HG03575 (cell line): Measurements from ENCODE around the gene RHOF.
"Not testable (repeated sequence)": the region's sequence is repeated elsewhere in the genome, so short reads cannot be mapped to it uniquely, and the experiment has no call there.

Source experiments
- ATAC-seq: cut with Tn5 transposase; IDR thresholded peaks from one replicate; pipeline ENCODE4 v1.9.1; 2021; ENCODE audit not compliant: unreplicated experiment, insufficient number of reproducible peaks, low FRiP score; ENCODE audit errors: extremely low read depth

RHOF gene

DNA sequence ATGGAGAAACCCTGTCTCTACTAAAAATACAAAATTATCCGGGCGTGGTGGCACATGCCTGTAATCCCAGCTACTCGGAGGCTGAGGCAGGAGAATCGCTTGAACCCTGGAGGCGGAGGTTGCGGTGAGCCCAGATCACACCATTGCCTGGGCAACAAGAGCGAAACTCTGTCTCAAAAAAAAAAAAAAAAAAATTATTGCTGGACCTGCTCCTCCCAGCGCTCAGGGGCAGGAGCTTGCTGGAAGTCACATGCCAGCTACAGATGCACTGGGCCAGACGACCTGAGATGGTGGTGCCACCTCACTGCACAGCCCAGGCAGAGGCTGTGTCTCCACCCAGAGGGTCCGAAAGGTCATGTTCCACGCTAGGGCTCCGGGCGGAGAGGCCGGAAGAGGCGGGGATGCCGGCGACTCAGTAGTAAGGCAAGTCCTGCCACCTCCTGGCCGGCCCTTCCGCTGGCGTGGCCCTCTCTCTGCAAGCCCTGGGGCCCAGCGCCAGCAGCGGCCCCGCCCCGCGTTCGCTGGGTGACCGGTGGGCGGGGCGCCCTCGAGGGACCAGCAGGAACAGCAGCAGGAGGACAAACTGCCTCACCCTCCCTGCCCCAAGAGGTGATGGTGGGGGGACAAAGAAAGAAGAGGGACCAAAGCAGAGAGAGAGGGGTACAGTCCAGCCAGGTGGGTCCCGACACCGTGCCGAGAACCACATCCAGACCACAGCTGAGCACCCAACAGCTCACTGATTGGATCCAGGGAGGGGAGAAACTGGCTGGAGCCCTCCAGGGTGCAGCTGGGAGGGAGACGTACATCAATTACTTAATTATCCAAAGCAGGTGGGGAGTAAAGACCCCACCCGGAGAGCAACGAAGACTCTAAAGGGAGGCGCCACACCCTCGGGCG, 3.6 kb upstream of the RHOF start:
- ATAC-seq: no peak

DNA sequence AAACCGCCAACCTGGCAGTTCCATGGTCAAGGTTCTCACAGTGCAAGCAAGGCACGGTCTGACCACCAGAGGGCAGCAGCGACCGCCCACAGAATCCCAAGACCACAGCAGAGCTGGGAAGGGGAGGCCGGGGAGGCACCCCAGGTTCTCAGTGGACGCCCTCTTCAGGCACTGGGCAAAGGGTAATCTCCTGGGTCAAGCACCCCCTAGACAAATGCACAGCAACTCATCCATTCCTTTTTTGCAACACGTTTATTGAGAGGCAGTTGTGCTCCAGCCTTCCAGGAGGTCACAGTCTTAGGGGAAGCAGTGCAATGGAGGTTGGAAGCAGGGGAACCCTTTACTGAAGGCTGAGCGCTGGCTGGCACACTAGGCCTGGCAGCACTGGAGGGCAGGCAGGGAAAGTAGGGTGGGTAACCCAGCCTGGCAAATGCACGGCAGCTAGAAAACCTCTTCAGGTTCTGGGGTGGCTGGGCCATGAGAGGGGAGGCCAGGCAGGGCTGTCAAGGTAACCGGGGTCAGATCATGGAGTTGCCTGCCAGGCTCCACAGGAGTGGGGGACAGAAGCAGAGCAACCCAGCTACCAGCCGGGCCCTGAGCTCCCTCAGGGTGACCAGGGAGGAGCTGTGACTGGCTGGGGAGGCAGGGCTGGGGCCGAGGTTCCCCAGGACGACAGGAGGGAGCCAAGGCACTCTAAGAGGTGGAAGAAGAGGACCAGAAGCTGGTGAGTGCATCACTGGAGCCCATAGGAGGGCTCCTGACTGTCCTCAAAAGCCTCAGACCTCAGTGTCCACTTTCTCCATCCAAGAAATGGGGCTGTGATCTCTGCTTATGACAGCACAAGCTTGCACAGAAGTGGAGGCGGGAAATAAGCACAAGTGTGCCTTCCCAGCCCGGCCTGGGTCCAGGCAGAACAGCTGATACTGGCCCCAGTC, 1.8 kb upstream of the RHOF start:
- ATAC-seq: no peak

DNA sequence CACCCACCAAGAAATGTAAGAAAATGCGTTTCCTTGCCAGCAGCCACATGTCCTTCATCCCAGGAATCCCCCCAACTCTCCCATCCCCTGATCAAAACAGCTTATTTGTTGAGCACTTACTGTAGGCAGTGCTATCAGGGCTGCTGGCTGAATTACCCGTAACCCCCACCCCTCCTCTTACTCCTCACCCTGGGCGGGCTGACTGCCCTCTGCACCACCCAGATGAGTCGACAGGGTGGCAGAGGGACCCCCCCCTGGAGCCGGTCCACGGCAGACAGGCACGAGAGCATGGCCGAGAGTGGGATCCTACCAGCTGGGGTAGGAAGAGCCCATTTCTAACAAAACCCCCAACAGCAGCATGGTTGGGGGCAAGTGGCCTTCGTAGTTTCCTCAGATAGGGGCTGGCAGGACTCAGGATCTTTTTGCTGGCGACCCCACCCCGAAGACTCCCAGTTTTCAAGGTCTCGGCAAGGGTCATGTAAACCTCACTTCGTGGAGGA, 1.1 kb upstream of the RHOF start:
- ATAC-seq: no peak

DNA sequence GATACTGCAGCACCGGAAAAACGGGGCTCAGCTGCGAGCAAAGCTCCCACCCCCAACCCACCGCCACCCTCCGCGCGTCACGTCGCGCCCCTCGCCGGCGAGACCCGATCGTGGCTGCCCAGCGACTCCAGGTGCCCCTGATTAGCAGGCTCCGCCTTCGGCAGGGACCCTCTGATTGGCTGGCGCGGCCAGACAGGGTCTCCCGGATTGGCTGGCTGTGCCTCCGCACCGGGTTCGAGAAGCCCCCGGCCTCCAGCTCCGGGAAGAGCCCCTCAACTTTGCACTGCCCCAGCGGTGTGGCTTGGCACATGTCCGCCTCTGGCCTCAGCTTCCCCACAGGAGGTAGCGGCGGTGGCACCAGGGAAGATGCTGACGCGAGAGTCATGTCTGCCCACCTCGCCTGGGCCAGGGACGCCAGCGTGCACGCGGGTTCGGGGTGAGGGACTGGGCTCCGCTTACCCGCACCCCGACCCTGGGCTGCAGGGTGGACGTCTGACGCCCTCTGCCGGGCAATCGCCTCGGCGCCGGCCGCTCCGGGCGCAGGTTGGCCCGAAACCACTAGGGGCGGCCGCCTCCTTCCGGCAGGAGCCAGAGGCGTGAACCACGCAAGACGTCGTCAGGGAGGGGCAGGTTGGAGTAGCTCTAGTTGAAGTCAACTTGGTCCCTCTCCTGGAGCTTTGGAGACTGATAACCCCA, 498 bp upstream of the RHOF start:
- peak; percentile 25 for ATAC-seq

GRCh38 chr12:121792607-121793439, 665 bp downstream of the RHOF start:
- ATAC-seq: no peak

- ATAC-seq: no peak
Observed at GRCh38 chr12:121791671-121792551, 1.6 kb downstream of the RHOF start.

- not testable (repeated sequence) for ATAC-seq
Observed at GRCh38 chr12:121790785-121791184, 2.7 kb downstream of the RHOF start.

DNA sequence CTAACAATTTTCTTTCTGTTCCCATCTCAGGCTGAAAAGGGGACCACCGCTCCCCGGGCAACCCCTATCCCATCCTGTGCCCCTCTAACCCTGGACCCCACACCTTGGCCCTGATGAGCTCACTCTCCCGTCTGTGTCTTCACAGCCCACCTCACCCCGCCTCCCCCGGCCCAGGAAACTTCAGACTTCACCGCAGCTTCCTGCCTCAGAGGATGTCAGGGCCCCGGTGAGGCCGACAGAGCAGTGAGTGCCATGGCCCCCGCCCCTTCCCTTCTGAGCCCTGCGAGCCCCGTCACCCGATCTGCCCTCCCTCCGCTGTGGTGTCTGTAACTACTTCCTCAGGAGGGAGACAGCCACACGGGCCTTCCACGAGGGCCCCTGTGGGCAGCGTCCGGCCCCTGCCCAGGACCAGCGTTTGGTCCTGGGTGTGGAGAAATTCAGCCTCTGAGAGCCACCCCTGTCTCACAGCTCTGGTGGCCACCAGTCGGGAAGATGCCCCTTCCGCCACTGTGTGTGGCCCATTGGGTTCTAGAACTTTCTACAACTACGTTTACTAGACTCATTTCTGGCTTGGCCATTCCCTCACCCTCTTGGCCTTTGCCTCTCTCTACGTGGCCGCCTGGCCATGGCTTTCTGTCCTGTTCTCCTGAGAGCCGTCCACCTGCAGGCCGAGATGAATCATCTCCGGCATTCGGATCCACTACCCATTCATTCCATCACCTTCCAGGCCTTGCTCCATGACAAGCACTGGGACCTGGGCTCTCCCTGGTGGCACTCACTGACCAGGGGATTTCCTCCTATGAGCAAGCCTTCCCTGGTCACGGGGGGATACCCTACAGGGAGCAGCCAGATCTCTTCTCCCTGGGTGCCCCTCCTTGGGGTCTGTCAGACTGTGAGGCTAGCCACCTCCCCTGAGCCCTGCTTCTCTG, 3.4 kb downstream of the RHOF start:
- no peak for ATAC-seq

DNA sequence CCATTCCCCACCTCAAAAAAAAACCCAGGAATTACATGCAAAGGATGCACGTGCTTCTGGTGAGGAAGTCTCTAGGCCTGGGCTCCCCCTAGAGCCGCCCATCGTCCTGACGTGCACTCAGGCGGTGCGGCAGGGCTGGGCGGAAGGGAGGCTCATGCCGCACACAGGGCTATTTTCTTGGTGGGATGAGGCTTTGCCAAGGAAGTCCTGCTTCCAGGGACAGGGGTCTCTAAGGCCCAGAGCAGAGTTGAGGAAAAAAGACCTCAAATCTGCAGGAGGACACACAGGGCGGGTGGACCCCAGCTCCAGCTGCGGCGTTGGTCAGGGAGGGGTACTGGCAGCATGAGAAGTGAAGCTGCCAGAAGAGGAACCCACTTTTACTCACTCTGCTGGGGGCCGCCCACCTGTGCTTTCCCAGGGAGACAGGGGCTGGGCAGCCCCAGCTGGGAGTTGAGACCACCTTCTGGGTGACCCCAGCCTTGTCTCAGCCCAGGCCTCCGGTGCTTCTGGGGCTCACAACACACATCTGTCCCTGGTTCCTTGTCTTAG, 4.2 kb downstream of the RHOF start:
- no peak for ATAC-seq

DNA sequence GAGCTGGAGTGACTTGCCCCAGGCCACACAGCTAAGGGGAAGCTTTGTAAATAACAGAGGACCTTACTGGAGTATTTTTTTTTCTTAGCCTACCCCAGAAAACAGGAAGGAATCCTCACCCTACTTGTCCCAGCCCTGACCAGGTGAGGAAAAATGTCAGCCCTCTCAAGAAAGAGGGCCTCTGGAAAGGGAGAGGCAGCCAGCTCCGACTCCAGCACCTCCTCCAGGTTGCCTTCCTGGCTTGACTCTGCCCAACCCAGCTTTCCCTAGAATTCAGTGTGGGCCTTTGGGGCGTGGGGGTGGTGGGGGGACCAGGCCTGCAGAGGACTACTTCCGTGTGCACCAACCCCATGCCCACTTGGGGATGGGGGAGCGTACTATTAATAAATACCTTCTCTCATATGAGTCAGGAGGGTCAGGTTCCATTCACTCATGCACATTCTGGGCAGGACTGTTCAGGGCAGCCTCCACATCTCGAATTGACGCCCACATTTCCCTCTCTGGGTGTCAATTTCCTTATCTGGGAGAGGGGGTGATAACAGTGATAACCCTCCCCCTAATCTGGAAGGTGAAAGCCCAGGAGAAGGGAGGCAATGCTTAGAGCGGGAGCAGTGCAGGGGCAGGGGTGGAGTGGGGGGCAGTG, 5.2 kb downstream of the RHOF start:
- ATAC-seq: no peak

DNA sequence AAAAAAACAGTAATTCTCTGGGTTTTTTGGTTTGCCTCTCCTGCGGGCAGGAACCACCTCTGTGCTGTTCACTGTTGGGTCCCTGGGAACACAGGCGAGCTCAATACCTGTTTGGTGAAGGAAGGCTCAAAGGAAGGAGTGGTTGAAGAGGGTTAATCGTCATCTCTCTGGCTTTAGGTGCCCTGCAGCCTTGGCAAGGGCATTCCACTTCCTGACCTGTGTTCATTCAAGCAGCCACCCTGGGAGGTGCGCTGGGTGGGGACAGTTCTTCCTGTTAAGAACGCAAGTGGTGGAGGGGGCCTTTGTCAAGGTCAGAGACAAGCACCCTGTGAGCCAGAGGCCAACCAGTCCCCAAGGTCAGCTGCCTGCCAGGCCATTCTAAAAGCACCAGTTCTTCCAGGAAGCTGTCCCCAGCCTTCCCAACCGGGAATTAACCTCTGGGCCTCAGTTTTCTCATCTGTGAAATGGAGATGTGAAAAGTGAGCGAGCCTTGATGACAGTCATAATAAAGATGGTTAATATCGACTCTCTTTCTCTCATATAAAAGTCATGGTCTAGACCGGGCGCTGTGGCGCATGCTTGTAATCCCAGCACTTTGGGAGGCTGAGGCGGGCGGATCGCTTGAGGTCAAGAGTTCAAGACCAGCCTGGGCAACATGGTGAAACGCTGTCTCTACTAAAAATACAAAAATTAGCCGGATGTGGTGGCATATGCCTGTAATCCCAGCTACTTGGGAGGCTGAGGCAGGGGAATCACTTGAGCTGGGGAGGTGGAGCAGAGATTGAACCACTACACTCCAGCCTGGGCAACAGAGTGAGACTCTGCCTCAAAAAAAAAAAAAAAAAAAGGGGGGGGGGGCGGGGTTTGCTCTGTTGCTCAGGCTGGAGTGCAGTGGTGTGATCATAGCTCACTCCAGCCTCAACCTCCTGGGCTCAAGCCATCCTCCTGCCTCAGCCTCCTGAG, 6.1 kb downstream of the RHOF start:
- no peak for ATAC-seq

GRCh38 chr12:121786440-121786825, 7.1 kb downstream of the RHOF start:
- no peak for ATAC-seq

DNA sequence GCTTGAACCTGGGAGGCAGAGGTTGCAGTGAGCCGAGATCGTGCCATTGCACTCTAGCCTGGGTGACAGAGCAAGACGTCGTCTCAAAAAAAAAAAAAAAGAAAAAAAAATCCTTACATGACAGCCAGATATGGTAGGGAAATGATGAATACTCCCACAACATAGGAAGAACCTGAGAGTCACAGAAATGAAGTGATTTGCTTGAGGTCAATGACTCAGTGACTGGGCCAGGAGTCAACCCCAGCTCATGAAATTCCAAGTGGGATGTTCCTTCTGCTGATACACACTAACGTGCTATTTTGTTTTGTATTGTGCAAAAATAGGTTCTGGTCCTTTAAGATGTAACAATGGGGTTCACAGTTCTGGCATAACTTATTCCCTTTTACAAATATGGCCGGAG, 9.0 kb downstream of the RHOF start:
- no peak for ATAC-seq

DNA sequence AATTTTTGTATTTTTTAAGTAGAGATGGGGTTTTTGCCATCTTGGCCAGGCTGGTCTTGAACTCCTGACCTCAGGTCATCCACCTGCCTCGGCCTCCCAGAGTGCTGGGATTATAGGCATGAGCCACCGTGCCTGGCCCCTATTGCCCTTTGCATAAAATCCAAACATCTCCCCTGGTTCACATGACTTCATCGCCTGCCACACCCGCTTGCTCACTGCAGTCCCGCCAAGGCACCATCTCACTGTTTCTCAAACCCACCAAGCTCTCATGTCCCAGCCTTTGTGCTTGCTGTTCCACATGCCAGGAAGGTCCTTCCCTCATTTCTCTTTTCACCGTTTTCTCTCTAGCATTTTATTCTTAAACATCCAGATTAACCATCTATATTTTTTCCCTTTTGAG, 9.7 kb downstream of the RHOF start:
- ATAC-seq: no peak
